GM23338 (cell line): ENCODE measurements around the gene NEURL1. TPM values are rescaled to one million over a fixed set of nuclear protein-coding genes. Genes with fewer than 3 reads are reported as not detected.

ENCODE experiments used
- ATAC-seq: fragments of 200-7000 bp; cut with Tn5 transposase; 3 replicates; pipeline ENCODE4 v1.9.1; 2020
- DNase-seq: peaks from one replicate; pipeline ENCODE4 v3.0.0-alpha.2; 2015; ENCODE audit warnings: low spot score
- H2AFZ ChIP-seq: fragments of 200-600 bp; sonication (generic); 2 replicates; pipeline ENCODE4 v1.8.0; 2016; ENCODE audit warnings: antibody characterized with exemption, mild to moderate bottlenecking, moderate library complexity
- H3F3A ChIP-seq: fragments of 200-600 bp; sonication (generic); replicated peaks from 2 replicates; pipeline ENCODE4 v1.8.0; 2017; ENCODE audit warnings: antibody characterized with exemption, mixed run types, low read depth
- H3K27ac ChIP-seq: fragments of 200-600 bp; sonication (generic); 2 replicates; pipeline ENCODE4 v1.6.1; 2016; ENCODE audit warnings: low read depth
- H3K27me3 ChIP-seq: fragments of 200-600 bp; sonication (generic); 2 replicates; pipeline ENCODE4 v1.8.0; 2016; ENCODE audit warnings: mild to moderate bottlenecking, mixed run types, moderate library complexity; ENCODE audit not compliant: insufficient read depth
- H3K36me3 ChIP-seq: fragments of 200-600 bp; sonication (generic); 2 replicates; pipeline ENCODE4 v1.8.0; 2016; ENCODE audit warnings: mild to moderate bottlenecking; ENCODE audit not compliant: insufficient read depth
- H3K4me1 ChIP-seq: fragments of 200-600 bp; sonication (generic); 2 replicates; pipeline ENCODE4 v1.8.0; 2016; ENCODE audit warnings: mild to moderate bottlenecking, moderate library complexity; ENCODE audit not compliant: insufficient read depth
- H3K4me2 ChIP-seq: fragments of 200-600 bp; sonication (generic); 2 replicates; pipeline ENCODE4 v1.7.1; 2017; ENCODE audit warnings: mixed run types
- H3K4me3 ChIP-seq: fragments of 200-600 bp; sonication (generic); 2 replicates; pipeline ENCODE4 v1.6.1; 2016; ENCODE audit warnings: mixed run types
- H3K79me2 ChIP-seq: fragments of 200-600 bp; sonication (generic); replicated peaks from 2 replicates; pipeline ENCODE4 v1.8.0; 2017; ENCODE audit warnings: mild to moderate bottlenecking; ENCODE audit not compliant: insufficient read depth
- H3K9me2 ChIP-seq: fragments of 200-600 bp; sonication (generic); 2 replicates; pipeline ENCODE4 v1.8.0; 2017; ENCODE audit not compliant: insufficient read depth
- H4K20me1 ChIP-seq: fragments of 200-600 bp; sonication (generic); replicated peaks from 2 replicates; pipeline ENCODE4 v1.8.0; 2017; ENCODE audit warnings: mild to moderate bottlenecking; ENCODE audit not compliant: insufficient read depth
- H3K27ac Mint-ChIP-seq: 2 replicates; pipeline ENCODE4 v1.8.0; 2020; ENCODE audit warnings: inconsistent platforms, mild to moderate bottlenecking, moderate library complexity, mixed read lengths
- H3K27me3 Mint-ChIP-seq: 3 replicates; pipeline ENCODE4 v1.8.0; 2022; ENCODE audit warnings: low read depth, mild to moderate bottlenecking, moderate library complexity, mixed read lengths, inconsistent platforms; ENCODE audit not compliant: insufficient read depth, poor library complexity
- H3K36me3 Mint-ChIP-seq: 3 replicates; pipeline ENCODE4 v1.8.0; 2021; ENCODE audit warnings: low read depth, mild to moderate bottlenecking, inconsistent platforms, moderate library complexity, mixed read lengths
- H3K4me1 Mint-ChIP-seq: 3 replicates; pipeline ENCODE4 v1.8.0; 2020; ENCODE audit warnings: mild to moderate bottlenecking, inconsistent platforms, mixed read lengths
- H3K4me3 Mint-ChIP-seq: 3 replicates; pipeline ENCODE4 v1.8.0; 2021; ENCODE audit warnings: moderate library complexity, mild to moderate bottlenecking, inconsistent platforms, mixed read lengths
- H3K9me3 Mint-ChIP-seq: 3 replicates; pipeline ENCODE4 v1.8.0; 2020; ENCODE audit warnings: moderate library complexity, mild to moderate bottlenecking, inconsistent platforms, mixed read lengths
- CTCF ChIP-seq, 2 experiments: fragments of 200-600 bp in 1 of 2; sonication (generic) in 1 of 2; conservative IDR thresholded peaks; 2 replicates each; pipeline versions ENCODE4 v1.5.1 to v1.6.1; 2016 to 2017; ENCODE audit warnings: antibody characterized with exemption in 2 of 2, low read depth in 2 of 2, mild to moderate bottlenecking in 2 of 2, moderate library complexity in 1 of 2
- EZH2 ChIP-seq: fragments of 200-600 bp; sonication (generic); IDR thresholded peaks from one replicate; pipeline ENCODE4 v1.8.0; 2017; ENCODE audit warnings: antibody characterized with exemption, mild to moderate bottlenecking, low read depth; ENCODE audit not compliant: unreplicated experiment
- EZH2phosphoT487 ChIP-seq: fragments of 200-600 bp; sonication (generic); IDR thresholded peaks from one replicate; pipeline ENCODE4 v1.8.1; 2018; ENCODE audit warnings: antibody characterized with exemption; ENCODE audit not compliant: unreplicated experiment
- JUNB ChIP-seq: IDR thresholded peaks from one replicate; pipeline ENCODE4 v1.6.1; 2016; ENCODE audit warnings: antibody characterized with exemption; ENCODE audit not compliant: unreplicated experiment
- NANOG ChIP-seq: IDR thresholded peaks from 2 replicates; pipeline ENCODE4 v1.6.1; 2016; ENCODE audit warnings: antibody characterized with exemption, borderline replicate concordance
- POLR2AphosphoS5 ChIP-seq: IDR thresholded peaks from 2 replicates; pipeline ENCODE4 v1.6.1; 2016; ENCODE audit warnings: antibody characterized with exemption, low read depth
- REST ChIP-seq: IDR thresholded peaks from one replicate; pipeline ENCODE4 v1.6.1; 2018; ENCODE audit warnings: antibody characterized with exemption; ENCODE audit not compliant: unreplicated experiment
- STAT1 ChIP-seq: IDR thresholded peaks from one replicate; pipeline ENCODE4 v1.6.1; 2016; ENCODE audit warnings: antibody characterized with exemption; ENCODE audit not compliant: unreplicated experiment
- ZNF114 ChIP-seq: fragments of 250-450 bp; sonication (Bioruptor Pico); IDR thresholded peaks from 2 replicates; pipeline ENCODE4 v1.5.0; 2020; ENCODE audit warnings: mild to moderate bottlenecking, moderate library complexity
- ZNF331 ChIP-seq: fragments of 250-450 bp; sonication (Bioruptor Pico); IDR thresholded peaks from 2 replicates; pipeline ENCODE4 v1.5.0; 2020; ENCODE audit warnings: low read depth, mild to moderate bottlenecking, moderate library complexity
- ZNF462 ChIP-seq: fragments of 250-450 bp; sonication (Bioruptor Pico); IDR thresholded peaks from 2 replicates; pipeline ENCODE4 v1.5.0; 2020; ENCODE audit warnings: mild to moderate bottlenecking, moderate library complexity
- polyA plus RNA-seq: library from polyadenylated mRNA; unstranded; fragments of >200 nt; fragmentation: Nextera tagmentation; extraction: Ambion mirVana; gene quantifications from 2 replicates; pipeline ENCODE4 v1.2.1, GENCODE V29; 2016
- total RNA-seq: library from RNA; depleted of rRNA; stranded (reverse); fragments of >200 nt; shearing (Covaris generic); gene quantifications from 2 replicates; pipeline ENCODE4 v1.2.3, GENCODE V29; 2014
- TF ChIP-seq, protein P1 (sequence below): IDR thresholded peaks from 2 replicates; pipeline ENCODE4 v1.6.1; 2016; ENCODE audit warnings: antibody characterized with exemption

NEURL1 gene
- total and polyA plus RNA-seq, 2 experiments from 2014 or later, result 0.82 to 1.1 TPM

DNA sequence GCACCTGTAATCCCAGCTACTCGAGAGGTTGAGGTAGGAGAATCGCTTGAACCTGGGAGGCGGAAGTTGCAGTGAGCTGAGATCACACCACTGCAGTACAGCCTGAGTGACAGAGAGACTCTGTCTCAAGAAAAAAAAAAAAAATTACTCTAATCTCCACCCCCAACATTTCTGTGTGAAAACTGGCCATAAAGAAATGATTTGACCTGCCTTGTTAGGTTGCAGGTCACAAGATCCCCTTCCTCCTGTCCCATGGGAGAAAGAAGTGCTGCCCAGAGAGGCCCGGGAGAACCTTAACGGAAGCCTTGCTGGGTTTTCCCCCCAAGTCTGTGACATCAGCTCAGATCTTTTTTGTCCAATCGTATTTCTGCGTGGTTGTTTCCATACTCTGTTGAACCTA is 26.1 kb upstream of the NEURL1 start:
- Mint-ChIP-seq H3K27me3 (peaks cover 13% of the 10 kb centered on the region), H3K9me3 (no peaks in the 10 kb centered on the region), H3K4me3 (no peak overlapping the region), H3K27ac (no peak overlapping the region), H3K36me3 (no peaks in the 10 kb centered on the region), H3K4me1 (peaks cover 19% of the 10 kb centered on the region)
- Histone ChIP-seq H3K9me2 (no peaks in the 10 kb centered on the region), H3K27ac (no peak overlapping the region), H3K4me2 (no peak overlapping the region), H2AFZ (no peak overlapping the region), H3K4me3 (no peak overlapping the region), H3K4me1 (no peaks in the 10 kb centered on the region), H3K27me3 (no peaks in the 10 kb centered on the region), H4K20me1 (no peaks in the 10 kb centered on the region), H3K79me2 (no peaks in the 10 kb centered on the region), H3F3A (no peaks in the 10 kb centered on the region), H3K36me3 (no peaks in the 10 kb centered on the region)
- ATAC-seq (no peak), DNase-seq (no peak)
- TF ChIP-seq REST (no peak), CTCF (conservative IDR thresholded peaks at IDR 0.05; ENCODE audit: low read depth in 2 of 2) (no peak), ZNF114 (no peak), ZNF462 (no peak), NANOG (no peak), POLR2AphosphoS5 (no peak), JUNB (no peak), STAT1 (no peak), EZH2 (no peak), ZNF331 (CRISPR knock-in tag) (no peak), EZH2phosphoT487 (no peak)
- TF ChIP-seq, protein P1, sequence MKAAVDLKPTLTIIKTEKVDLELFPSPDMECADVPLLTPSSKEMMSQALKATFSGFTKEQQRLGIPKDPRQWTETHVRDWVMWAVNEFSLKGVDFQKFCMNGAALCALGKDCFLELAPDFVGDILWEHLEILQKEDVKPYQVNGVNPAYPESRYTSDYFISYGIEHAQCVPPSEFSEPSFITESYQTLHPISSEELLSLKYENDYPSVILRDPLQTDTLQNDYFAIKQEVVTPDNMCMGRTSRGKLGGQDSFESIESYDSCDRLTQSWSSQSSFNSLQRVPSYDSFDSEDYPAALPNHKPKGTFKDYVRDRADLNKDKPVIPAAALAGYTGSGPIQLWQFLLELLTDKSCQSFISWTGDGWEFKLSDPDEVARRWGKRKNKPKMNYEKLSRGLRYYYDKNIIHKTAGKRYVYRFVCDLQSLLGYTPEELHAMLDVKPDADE, result no peak
